SK-N-SH (cell line): ENCODE measurements around the gene ABCA8. TPM values are rescaled to one million over a fixed set of nuclear protein-coding genes. Genes with fewer than 3 reads are reported as not detected.

Experiments used
- CTCF ChIA-PET: fragments of 300-600, 350-600 bp; formaldehyde crosslinking; extraction: SDS; loops from one replicate; lab custom pipeline; 2021; lab: Yijun Ruan, JAX
- POLR2A ChIA-PET: fragments of 350-600 bp; sonication (Branson Sonifier 250); formaldehyde crosslinking; extraction: SDS; loops from one replicate; lab custom pipeline; 2020; ENCODE audit warnings: antibody characterized with exemption, inconsistent platforms; lab: Yijun Ruan, JAX
- DNase-seq: peaks from one replicate; pipeline ENCODE4 v3.0.0; 2012
- H2AFZ ChIP-seq: fragments of 200-600 bp; sonication (generic); 2 replicates; pipeline ENCODE4 v1.8.1; 2016; ENCODE audit warnings: antibody characterized with exemption, mild to moderate bottlenecking, low read depth
- H3F3A ChIP-seq: fragments of 200-600 bp; sonication (generic); replicated peaks from 2 replicates; pipeline ENCODE3; 2016; ENCODE audit warnings: antibody characterized with exemption, mild to moderate bottlenecking; ENCODE audit not compliant: insufficient read depth
- H3K27ac ChIP-seq, 2 experiments: fragments of 200-500 bp in 1 of 2; fragments of 200-600 bp in 1 of 2; sonication (Bioruptor generic) in 1 of 2; sonication (generic), shearing (Covaris generic) in 1 of 2; 2 replicates each; pipeline versions ENCODE4 v1.5.1 to v1.6.1; 2014 to 2016; ENCODE audit warnings: low read depth in 2 of 2, inconsistent platforms in 1 of 2, low read length in 1 of 2, mild to moderate bottlenecking in 1 of 2, mixed read lengths in 1 of 2
- H3K27me3 ChIP-seq: fragments of 200-600 bp; sonication (generic), shearing (Covaris generic); 2 replicates; pipeline ENCODE4 v1.6.1; 2016; ENCODE audit warnings: mixed run types; ENCODE audit not compliant: insufficient read depth
- H3K36me3 ChIP-seq, 2 experiments: fragments of 200-500 bp in 1 of 2; fragments of 200-600 bp in 1 of 2; sonication (Bioruptor generic) in 1 of 2; sonication (generic) in 1 of 2; replicated peaks in 1 of 2; 2 replicates each; pipeline versions ENCODE3 to v1.5.1; 2014 to 2016; ENCODE audit warnings: low read length in 1 of 2, mild to moderate bottlenecking in 1 of 2; ENCODE audit not compliant: insufficient read depth in 2 of 2, control insufficient read depth in 1 of 2
- H3K4me1 ChIP-seq, 2 experiments: fragments of 200-500 bp in 1 of 2; fragments of 200-600 bp in 1 of 2; sonication (Bioruptor generic) in 1 of 2; sonication (generic), shearing (Covaris generic) in 1 of 2; 2 replicates each; pipeline versions ENCODE4 v1.5.1 to v1.6.1; 2014 to 2016; ENCODE audit warnings: low read depth in 1 of 2, low read length in 1 of 2, mixed run types in 1 of 2; ENCODE audit not compliant: insufficient read depth in 2 of 2, control insufficient read depth in 1 of 2
- H3K4me2 ChIP-seq: fragments of 200-600 bp; sonication (generic), shearing (Covaris generic); 2 replicates; pipeline ENCODE4 v1.6.1; 2017; ENCODE audit warnings: mixed run types
- H3K4me3 ChIP-seq, 2 experiments: fragments of 200-500 bp in 1 of 2; fragments of 200-600 bp in 1 of 2; sonication (Bioruptor generic) in 1 of 2; sonication (generic), shearing (Covaris generic) in 1 of 2; 2 replicates each; pipeline versions ENCODE4 v1.5.1 to v1.8.1; 2014 to 2016; ENCODE audit warnings: low read depth in 2 of 2, inconsistent platforms in 1 of 2, low read length in 1 of 2, mild to moderate bottlenecking in 1 of 2, mixed read lengths in 1 of 2, moderate library complexity in 1 of 2
- H3K79me2 ChIP-seq: fragments of 200-600 bp; sonication (generic); 2 replicates; pipeline ENCODE4 v1.8.1; 2017; ENCODE audit warnings: mild to moderate bottlenecking; ENCODE audit not compliant: insufficient read depth
- H3K9ac ChIP-seq: fragments of 200-600 bp; sonication (generic); 2 replicates; pipeline ENCODE4 v1.6.1; 2017; ENCODE audit warnings: mixed run types
- H3K9me2 ChIP-seq: fragments of 200-600 bp; sonication (generic); 2 replicates; pipeline ENCODE4 v1.6.1; 2017; ENCODE audit warnings: mixed run types
- H3K9me3 ChIP-seq: fragments of 200-600 bp; sonication (generic); 2 replicates; pipeline ENCODE4 v1.6.1; 2017; ENCODE audit warnings: mixed run types, mild to moderate bottlenecking, moderate library complexity
- H4K20me1 ChIP-seq: fragments of 200-600 bp; sonication (generic); 2 replicates; pipeline ENCODE4 v1.6.1; 2017; ENCODE audit warnings: mild to moderate bottlenecking, mixed run types; ENCODE audit not compliant: insufficient read depth
- EP300 ChIP-seq, 2 experiments: IDR thresholded peaks; 2 replicates each; pipeline versions ENCODE4 v1.4.0 to v1.6.1; 2012; ENCODE audit warnings: borderline replicate concordance in 1 of 2, low read depth in 1 of 2, low read length in 1 of 2
- FOSL2 ChIP-seq: IDR thresholded peaks from 2 replicates; pipeline ENCODE4 v1.4.0; 2012; ENCODE audit warnings: low read depth, mild to moderate bottlenecking, moderate library complexity, borderline replicate concordance
- FOXM1 ChIP-seq: IDR thresholded peaks from 2 replicates; pipeline ENCODE4 v1.4.0; 2012; ENCODE audit warnings: low read depth, mild to moderate bottlenecking
- GABPA ChIP-seq: IDR thresholded peaks from 2 replicates; pipeline ENCODE4 v1.4.0; 2012; ENCODE audit warnings: low read depth, mild to moderate bottlenecking
- GATA2 ChIP-seq: sonication (generic); formaldehyde crosslinking; IDR thresholded peaks from 2 replicates; pipeline ENCODE4 v1.5.0; 2020; ENCODE audit warnings: mild to moderate bottlenecking, missing genetic modification reagents
- MAX ChIP-seq: IDR thresholded peaks from 2 replicates; pipeline ENCODE4 v1.4.0; 2012; ENCODE audit warnings: low read depth
- MXI1 ChIP-seq: IDR thresholded peaks from 2 replicates; pipeline ENCODE4 v1.6.1; 2012; ENCODE audit warnings: mild to moderate bottlenecking, low read depth, low read length, improper control_type of control experiment
- NFIC ChIP-seq: IDR thresholded peaks from 2 replicates; pipeline ENCODE4 v1.4.0; 2012; ENCODE audit warnings: borderline replicate concordance
- RAD21 ChIP-seq: IDR thresholded peaks from 2 replicates; pipeline ENCODE4 v1.6.1; 2012; ENCODE audit warnings: mild to moderate bottlenecking, low read length
- RCOR1 ChIP-seq: fragments of 150-350 bp; IDR thresholded peaks from 2 replicates; pipeline ENCODE4 v1.6.1; 2017; ENCODE audit warnings: antibody characterized with exemption, low read length
- REST ChIP-seq: IDR thresholded peaks from 2 replicates; pipeline ENCODE4 v1.6.1; 2012; ENCODE audit warnings: mild to moderate bottlenecking, low read depth, low read length, moderate library complexity
- TCF12 ChIP-seq: IDR thresholded peaks from 2 replicates; pipeline ENCODE4 v1.4.0; 2012
- YY1 ChIP-seq: IDR thresholded peaks from 2 replicates; pipeline ENCODE4 v1.4.0; 2012; ENCODE audit warnings: low read depth, mild to moderate bottlenecking
- ZBTB33 ChIP-seq: IDR thresholded peaks from 2 replicates; pipeline ENCODE4 v1.4.0; 2012; ENCODE audit warnings: low read depth, borderline replicate concordance
- WGBS: methylation state at CpG from one replicate; pipeline ENCODE4 v1.1.6; 2017; ENCODE audit warnings: low lambda C conversion rate; 5-methylcytosine and 5-hydroxymethylcytosine counted together
- polyA plus RNA-seq, 3 experiments: library from polyadenylated mRNA; depleted of rRNA; stranded (reverse); fragments of >200 nt; gene quantifications; 2 replicates each; pipeline ENCODE4 v1.2.3, GENCODE V29; 2012
- TF ChIP-seq, protein P1 (sequence below): IDR thresholded peaks from 2 replicates; pipeline ENCODE4; 2012
- TF ChIP-seq, protein P2 (sequence below): fragments of 150-350 bp; IDR thresholded peaks from 2 replicates; pipeline ENCODE4 v1.6.1; 2016; ENCODE audit warnings: mild to moderate bottlenecking, low read depth, low read length

ABCA8 gene
- polyA plus RNA-seq, 1 of the 3 experiments (the other 2 are of a cell fraction), result 2.3 TPM

DNA sequence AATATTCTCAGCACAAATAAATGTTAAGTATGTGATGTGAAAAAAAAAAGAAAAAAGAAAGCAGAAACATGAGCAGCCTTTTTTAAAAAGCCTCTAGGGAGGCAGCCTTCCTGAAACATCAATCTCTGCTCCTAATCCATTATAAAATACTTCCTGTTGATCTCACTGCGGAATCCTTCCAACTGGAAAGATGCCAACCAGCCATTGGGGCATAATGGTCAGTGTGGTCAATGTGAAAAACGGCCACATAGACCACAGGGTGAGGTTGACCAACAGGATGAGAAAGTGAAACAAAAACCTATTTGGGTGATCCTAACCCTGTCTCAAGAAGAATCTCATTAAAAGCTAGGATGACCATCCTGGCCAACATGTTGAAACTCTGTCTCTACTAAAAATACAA lies 26.1 kb upstream of the ABCA8 start:
- Histone ChIP-seq H3K9ac (no peak overlapping the region), H3K4me3 (peak overlapping the region; percentile 14 to 24; a peak in 2 of 4 replicates), H3K9me3 (no peaks in the 10 kb centered on the region), H3K4me1 (peaks cover 0 to 8% of the 10 kb centered on the region in 2 experiments; a peak in 1 of 4 replicates), H2AFZ (peak overlapping the region; percentile 24; the same call in 1 of the 2 replicates), H3K27ac (no peak overlapping the region), H3K9me2 (no peaks in the 10 kb centered on the region), H3K79me2 (no peaks in the 10 kb centered on the region), H3K36me3 (no peaks in the 10 kb centered on the region), H3K27me3 (peaks cover 12% of the 10 kb centered on the region; the same call in 1 of the 2 replicates), H3F3A (no peaks in the 10 kb centered on the region), H4K20me1 (no peaks in the 10 kb centered on the region), H3K4me2 (peak overlapping the region; percentile 46)
- CTCF ChIA-PET, result no interaction called here
- POLR2A ChIA-PET, result no interaction called here
- TF ChIP-seq REST (no peak), FOSL2 (no peak), NFIC (peak; percentile 75; the same call in 1 of the 2 replicates), RCOR1 (no peak), MAX (no peak), MXI1 (no peak), TCF12 (peak; percentile 32; the same call in 1 of the 2 replicates), RAD21 (no peak), GABPA (no peak), GATA2 (no peak), EP300 (IDR thresholded peaks at IDR 0.05; ENCODE audit: borderline replicate concordance in 1 of 2, low read depth in 1 of 2, low read length in 1 of 2) (no peak), FOXM1 (no peak), YY1 (no peak), ZBTB33 (no peak)
- TF ChIP-seq, protein P1, sequence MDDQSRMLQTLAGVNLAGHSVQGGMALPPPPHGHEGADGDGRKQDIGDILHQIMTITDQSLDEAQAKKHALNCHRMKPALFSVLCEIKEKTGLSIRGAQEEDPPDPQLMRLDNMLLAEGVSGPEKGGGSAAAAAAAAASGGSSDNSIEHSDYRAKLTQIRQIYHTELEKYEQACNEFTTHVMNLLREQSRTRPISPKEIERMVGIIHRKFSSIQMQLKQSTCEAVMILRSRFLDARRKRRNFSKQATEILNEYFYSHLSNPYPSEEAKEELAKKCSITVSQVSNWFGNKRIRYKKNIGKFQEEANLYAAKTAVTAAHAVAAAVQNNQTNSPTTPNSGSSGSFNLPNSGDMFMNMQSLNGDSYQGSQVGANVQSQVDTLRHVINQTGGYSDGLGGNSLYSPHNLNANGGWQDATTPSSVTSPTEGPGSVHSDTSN, result peak; percentile 52; the same call in 1 of the 2 replicates
- TF ChIP-seq, protein P2, sequence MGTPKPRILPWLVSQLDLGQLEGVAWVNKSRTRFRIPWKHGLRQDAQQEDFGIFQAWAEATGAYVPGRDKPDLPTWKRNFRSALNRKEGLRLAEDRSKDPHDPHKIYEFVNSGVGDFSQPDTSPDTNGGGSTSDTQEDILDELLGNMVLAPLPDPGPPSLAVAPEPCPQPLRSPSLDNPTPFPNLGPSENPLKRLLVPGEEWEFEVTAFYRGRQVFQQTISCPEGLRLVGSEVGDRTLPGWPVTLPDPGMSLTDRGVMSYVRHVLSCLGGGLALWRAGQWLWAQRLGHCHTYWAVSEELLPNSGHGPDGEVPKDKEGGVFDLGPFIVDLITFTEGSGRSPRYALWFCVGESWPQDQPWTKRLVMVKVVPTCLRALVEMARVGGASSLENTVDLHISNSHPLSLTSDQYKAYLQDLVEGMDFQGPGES, result no peak
- WGBS, result 4% methylated on average over 2 of the region's 2 CpGs
- no peak for DNase-seq
